ENCODE measurements around the gene SHISA6. TPM values are rescaled to one million over a fixed set of nuclear protein-coding genes. Genes with fewer than 3 reads are reported as not detected.
"Not testable (repeated sequence)": the region's sequence is repeated elsewhere in the genome, so short reads cannot be mapped to it uniquely, and the experiment has no call there.

The SHISA6 gene
- total and polyA plus RNA-seq, 2 donors (not counting 1 experiment from before 2014, with no cell fraction given) = not detected

DNA sequence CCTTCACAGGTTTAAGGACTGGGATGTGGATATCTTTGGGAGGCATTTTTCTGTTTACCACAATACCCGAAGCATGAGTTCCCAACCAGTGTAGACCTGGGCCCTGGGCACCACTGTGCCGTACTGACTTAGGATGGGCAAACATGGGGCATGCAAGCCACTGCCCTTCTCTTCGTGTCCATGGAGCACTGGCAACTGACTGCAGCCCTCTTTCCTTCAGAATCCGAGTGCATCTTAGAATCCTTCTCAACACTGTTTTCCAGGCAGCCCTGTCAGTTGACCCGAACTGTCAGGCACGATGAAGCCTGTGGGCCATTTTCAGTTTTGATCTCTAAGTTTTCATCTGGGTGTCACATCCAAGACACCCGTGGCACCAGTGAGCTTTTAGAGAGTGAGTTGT lies 59.2 kb downstream of the SHISA6 start:
- WGBS (ENCODE audit: insufficient coverage) = 90% methylated on average over 7 of the region's 7 CpGs
- Mint-ChIP-seq H3K4me3 (no peak overlapping the region), H3K27me3 (no peaks in the 10 kb centered on the region), H3K9me3 (ENCODE audit: insufficient read depth) (no peaks in the 10 kb centered on the region), H3K4me1 (no peaks in the 10 kb centered on the region), H3K27ac (no peak overlapping the region)
- ATAC-seq (ENCODE audit: low read depth) (no peak), DNase-seq (no peak)
- Histone ChIP-seq H3K27me3 (replicated peaks in 1 of 4; ENCODE audit: control extremely low read depth in 1 of 4, control insufficient read depth in 3 of 4, insufficient read depth in 4 of 4, low read length in 3 of 4) (no peaks in the 10 kb centered on the region), H3K4me1 (ENCODE audit: control insufficient read depth in 2 of 2, insufficient read depth in 2 of 2, low read length in 2 of 2) (no peaks in the 10 kb centered on the region), H2AFZ (ENCODE audit: insufficient read depth, low read depth, low read length, poor library complexity, severe bottlenecking) (no peak overlapping the region), H3K9ac (ENCODE audit: low read length) (no peak overlapping the region), H3K9me3 (ENCODE audit: control extremely low read depth in 1 of 3, control insufficient read depth in 2 of 3, insufficient read depth in 1 of 3, low read length in 2 of 3) (peaks cover 0 to 9% (median 0%) of the 10 kb centered on the region in 3 donors), H3K79me2 (ENCODE audit: control insufficient read depth, insufficient read depth, low read length) (no peaks in the 10 kb centered on the region), H3K36me3 (replicated peaks in 1 of 2; ENCODE audit: control extremely low read depth in 1 of 2, control insufficient read depth in 1 of 2, extremely low read depth in 1 of 2, insufficient read depth in 2 of 2, low read length in 1 of 2) (no peaks in the 10 kb centered on the region), H3K4me2 (replicated peaks; ENCODE audit: low read depth, low read length, poor library complexity, severe bottlenecking) (no peak overlapping the region), H4K20me1 (ENCODE audit: control insufficient read depth, insufficient read depth, low read length, poor library complexity, severe bottlenecking) (no peaks in the 10 kb centered on the region), H3K4me3 (ENCODE audit: control extremely low read depth in 1 of 5, extremely low read depth in 1 of 5, insufficient read depth in 1 of 5, low read depth in 2 of 5, low read length in 4 of 5) (no peak overlapping the region), H3K27ac (ENCODE audit: low read length in 2 of 2) (no peak overlapping the region)
- ChIA-PET POLR2A (no interaction called here), CTCF (no interaction called here)
- intact Hi-C loops (cut with micrococcal nuclease) = no loop called here
- TF ChIP-seq, protein P1, sequence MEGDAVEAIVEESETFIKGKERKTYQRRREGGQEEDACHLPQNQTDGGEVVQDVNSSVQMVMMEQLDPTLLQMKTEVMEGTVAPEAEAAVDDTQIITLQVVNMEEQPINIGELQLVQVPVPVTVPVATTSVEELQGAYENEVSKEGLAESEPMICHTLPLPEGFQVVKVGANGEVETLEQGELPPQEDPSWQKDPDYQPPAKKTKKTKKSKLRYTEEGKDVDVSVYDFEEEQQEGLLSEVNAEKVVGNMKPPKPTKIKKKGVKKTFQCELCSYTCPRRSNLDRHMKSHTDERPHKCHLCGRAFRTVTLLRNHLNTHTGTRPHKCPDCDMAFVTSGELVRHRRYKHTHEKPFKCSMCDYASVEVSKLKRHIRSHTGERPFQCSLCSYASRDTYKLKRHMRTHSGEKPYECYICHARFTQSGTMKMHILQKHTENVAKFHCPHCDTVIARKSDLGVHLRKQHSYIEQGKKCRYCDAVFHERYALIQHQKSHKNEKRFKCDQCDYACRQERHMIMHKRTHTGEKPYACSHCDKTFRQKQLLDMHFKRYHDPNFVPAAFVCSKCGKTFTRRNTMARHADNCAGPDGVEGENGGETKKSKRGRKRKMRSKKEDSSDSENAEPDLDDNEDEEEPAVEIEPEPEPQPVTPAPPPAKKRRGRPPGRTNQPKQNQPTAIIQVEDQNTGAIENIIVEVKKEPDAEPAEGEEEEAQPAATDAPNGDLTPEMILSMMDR (IDR thresholded peaks at IDR 0.05) = no peak
- TF ChIP-seq EZH2 (IDR thresholded peaks at IDR 0.05; ENCODE audit: borderline replicate concordance, insufficient read depth, low read depth, low read length, poor library complexity, severe bottlenecking) = no peak

DNA sequence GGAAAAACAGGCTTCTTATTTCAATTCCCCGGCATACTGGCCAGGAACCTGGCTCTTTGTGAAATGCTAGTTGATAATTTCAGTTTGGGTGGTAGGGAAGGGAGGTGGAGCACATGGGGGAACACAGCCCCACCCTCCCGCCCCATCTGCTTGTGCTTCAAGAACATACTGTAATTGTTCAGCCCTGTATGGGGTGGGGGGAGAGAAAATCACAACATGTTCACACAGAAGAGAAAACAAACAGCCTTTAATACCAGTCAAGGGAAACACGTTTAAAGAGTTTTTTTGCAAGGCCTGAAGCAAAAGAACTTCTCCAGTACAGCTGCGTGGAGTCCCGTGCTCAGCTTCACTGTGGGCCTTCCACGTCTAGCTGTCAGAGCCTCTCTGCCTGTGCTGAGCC lies 59.7 kb downstream of the SHISA6 start:
- H3K27ac Mint-ChIP-seq = no peak overlapping the region
- H3K36me3 ChIP-seq (replicated peaks in 1 of 2; ENCODE audit: control extremely low read depth in 1 of 2, control insufficient read depth in 1 of 2, extremely low read depth in 1 of 2, insufficient read depth in 2 of 2, low read length in 1 of 2) = no peaks in the 10 kb centered on the region
- H3K4me3 Mint-ChIP-seq = no peak overlapping the region
- H3K4me1 ChIP-seq (ENCODE audit: control insufficient read depth in 2 of 2, insufficient read depth in 2 of 2, low read length in 2 of 2) = no peaks in the 10 kb centered on the region
- no peak overlapping the region for H3K4me3 ChIP-seq (ENCODE audit: control extremely low read depth in 1 of 5, extremely low read depth in 1 of 5, insufficient read depth in 1 of 5, low read depth in 2 of 5, low read length in 4 of 5)
- no peak overlapping the region for H2AFZ ChIP-seq (ENCODE audit: insufficient read depth, low read depth, low read length, poor library complexity, severe bottlenecking)
- ChIA-PET CTCF (no interaction called here), POLR2A (no interaction called here)
- no peak overlapping the region for H3K9ac ChIP-seq (ENCODE audit: low read length)
- no peaks in the 10 kb centered on the region for H4K20me1 ChIP-seq (ENCODE audit: control insufficient read depth, insufficient read depth, low read length, poor library complexity, severe bottlenecking)
- TF ChIP-seq, protein P1 (IDR thresholded peaks at IDR 0.05) = no peak
- TF ChIP-seq EZH2 (IDR thresholded peaks at IDR 0.05; ENCODE audit: borderline replicate concordance, insufficient read depth, low read depth, low read length, poor library complexity, severe bottlenecking) = no peak
- no peaks in the 10 kb centered on the region for H3K4me1 Mint-ChIP-seq
- peaks cover 0 to 12% (median 0%) of the 10 kb centered on the region in 3 donors for H3K9me3 ChIP-seq (ENCODE audit: control extremely low read depth in 1 of 3, control insufficient read depth in 2 of 3, insufficient read depth in 1 of 3, low read length in 2 of 3)
- WGBS (ENCODE audit: insufficient coverage) = 89% methylated on average over 3 of the region's 6 CpGs
- H3K27me3 Mint-ChIP-seq = no peaks in the 10 kb centered on the region
- H3K27me3 ChIP-seq (replicated peaks in 1 of 4; ENCODE audit: control extremely low read depth in 1 of 4, control insufficient read depth in 3 of 4, insufficient read depth in 4 of 4, low read length in 3 of 4) = no peaks in the 10 kb centered on the region
- no peak overlapping the region for H3K4me2 ChIP-seq (replicated peaks; ENCODE audit: low read depth, low read length, poor library complexity, severe bottlenecking)
- H3K79me2 ChIP-seq (ENCODE audit: control insufficient read depth, insufficient read depth, low read length) = no peaks in the 10 kb centered on the region
- intact Hi-C loops (cut with micrococcal nuclease) = no loop called here
- no peak overlapping the region for H3K27ac ChIP-seq (ENCODE audit: low read length in 2 of 2)
- ATAC-seq (ENCODE audit: low read depth) (no peak), DNase-seq (no peak)
- no peaks in the 10 kb centered on the region for H3K9me3 Mint-ChIP-seq (ENCODE audit: insufficient read depth)

DNA sequence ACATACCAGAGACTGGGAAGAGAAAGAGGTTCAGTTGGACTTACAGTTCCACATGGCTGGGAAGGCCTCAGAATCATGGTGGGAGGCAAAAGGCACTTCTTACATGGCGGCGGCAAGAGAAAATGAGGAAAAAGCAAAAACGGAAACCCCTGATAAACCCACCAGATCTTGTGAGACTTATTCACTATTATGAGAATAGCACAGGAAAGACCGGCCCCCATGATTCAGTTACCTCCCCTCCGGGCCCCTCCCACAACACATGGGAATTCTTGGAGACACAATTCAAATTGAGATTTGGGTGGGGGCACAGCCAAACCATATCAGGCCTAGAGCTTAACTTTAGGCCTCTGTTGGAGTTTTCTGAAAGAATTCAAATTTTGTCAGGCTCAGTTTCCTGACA lies 60.9 kb downstream of the SHISA6 start:
- H3K27me3 ChIP-seq (replicated peaks in 1 of 4; ENCODE audit: control extremely low read depth in 1 of 4, control insufficient read depth in 3 of 4, insufficient read depth in 4 of 4, low read length in 3 of 4); H3K4me1 Mint-ChIP-seq; intact Hi-C loops (cut with micrococcal nuclease); H2AFZ ChIP-seq (ENCODE audit: insufficient read depth, low read depth, low read length, poor library complexity, severe bottlenecking); H3K4me3 Mint-ChIP-seq; H3K27ac Mint-ChIP-seq; H3K9me3 Mint-ChIP-seq (ENCODE audit: insufficient read depth); H3K4me2 ChIP-seq (replicated peaks; ENCODE audit: low read depth, low read length, poor library complexity, severe bottlenecking); POLR2A ChIA-PET; H3K9ac ChIP-seq (ENCODE audit: low read length); H3K4me1 ChIP-seq (ENCODE audit: control insufficient read depth in 2 of 2, insufficient read depth in 2 of 2, low read length in 2 of 2); H3K79me2 ChIP-seq (ENCODE audit: control insufficient read depth, insufficient read depth, low read length); ATAC-seq (ENCODE audit: low read depth); CTCF ChIA-PET; H3K4me3 ChIP-seq (ENCODE audit: control extremely low read depth in 1 of 5, extremely low read depth in 1 of 5, insufficient read depth in 1 of 5, low read depth in 2 of 5, low read length in 4 of 5); H3K27me3 Mint-ChIP-seq; H3K27ac ChIP-seq (ENCODE audit: low read length in 2 of 2); DNase-seq; H3K36me3 ChIP-seq (replicated peaks in 1 of 2; ENCODE audit: control extremely low read depth in 1 of 2, control insufficient read depth in 1 of 2, extremely low read depth in 1 of 2, insufficient read depth in 2 of 2, low read length in 1 of 2); H4K20me1 ChIP-seq (ENCODE audit: control insufficient read depth, insufficient read depth, low read length, poor library complexity, severe bottlenecking): not testable (repeated sequence)
- 60% methylated on average over 1 of the region's 5 CpGs for WGBS (ENCODE audit: insufficient coverage)
- peaks cover 0 to 12% (median 0%) of the 10 kb centered on the region in 3 donors for H3K9me3 ChIP-seq (ENCODE audit: control extremely low read depth in 1 of 3, control insufficient read depth in 2 of 3, insufficient read depth in 1 of 3, low read length in 2 of 3)

Data from B cell (primary cell).